ENCODE measurements around the gene COL4A5. TPM values are rescaled to one million over a fixed set of nuclear protein-coding genes. Genes with fewer than 3 reads are reported as not detected.

Gene COL4A5
- polyA plus RNA-seq, 1 donor = 14.6 TPM

GRCh38 chrX:108740299-108740774, 300.7 kb downstream of the COL4A5 start:
- no peak for DNase-seq (ENCODE audit: low read depth)

Other genes with a start within 250 kb of the COL4A5 start
- gene COL4A6, start 1.4 kb upstream of the COL4A5 start, polyA plus RNA-seq (ENCODE audit: insufficient read length) = 1.7 TPM